NCI-H345 treated with DMSO at 0.1 percent for 48 hours (cell line): ENCODE results near the gene SLC6A9.

Experiments used
- DNase-seq: peaks from one replicate; lab custom pipeline; 2025; ENCODE audit not compliant: unreplicated experiment; lab: John Stamatoyannopoulos, UW

The SLC6A9 gene

GRCh38 chr1:43971336-43971980 is 59.8 kb downstream of the SLC6A9 start:
- no peak for DNase-seq

- DNase-seq, result no peak
Measured at GRCh38 chr1:43970911-43971310, 60.4 kb downstream of the SLC6A9 start.

GRCh38 chr1:43970502-43970901 is 60.8 kb downstream of the SLC6A9 start:
- no peak for DNase-seq

GRCh38 chr1:43969746-43970466 is 61.4 kb downstream of the SLC6A9 start, which contains the start of gene DPH2:
Gene DPH2, plus strand, starts transcription at chr1:43970010. Its CDS starts 166 bp downstream, at chr1:43970176.
- DNase-seq, result peak; percentile 93

GRCh38 chr1:43969416-43969745 is 61.9 kb downstream of the SLC6A9 start:
- DNase-seq, result no peak

GRCh38 chr1:43968348-43968948 is 62.8 kb downstream of the SLC6A9 start:
- DNase-seq, result no peak

- DNase-seq, result no peak
Measured at GRCh38 chr1:43965316-43965715, 65.9 kb downstream of the SLC6A9 start.

- no peak for DNase-seq
Measured at GRCh38 chr1:43963890-43964289, 67.4 kb downstream of the SLC6A9 start.

GRCh38 chr1:43963006-43963405 is 68.3 kb downstream of the SLC6A9 start:
- DNase-seq, result no peak

GRCh38 chr1:43962324-43962723 is 68.9 kb downstream of the SLC6A9 start:
- DNase-seq, result no peak

- no peak for DNase-seq
Measured at GRCh38 chr1:43961692-43962091, 69.6 kb downstream of the SLC6A9 start.

- DNase-seq, result no peak
Measured at GRCh38 chr1:43960798-43961197, 70.5 kb downstream of the SLC6A9 start.

- DNase-seq, result no peak
Measured at GRCh38 chr1:43958351-43959255, 72.7 kb downstream of the SLC6A9 start.

GRCh38 chr1:43957407-43958040 is 73.7 kb downstream of the SLC6A9 start:
- DNase-seq, result no peak

GRCh38 chr1:43956234-43956633 is 75.0 kb downstream of the SLC6A9 start:
- no peak for DNase-seq

- no peak for DNase-seq
Measured at GRCh38 chr1:43954036-43954435, 77.2 kb downstream of the SLC6A9 start.

GRCh38 chr1:43953361-43953760 is 77.9 kb downstream of the SLC6A9 start:
- no peak for DNase-seq

GRCh38 chr1:43952731-43953346 is 78.4 kb downstream of the SLC6A9 start:
- DNase-seq, result no peak

GRCh38 chr1:43951021-43951985 is 80.0 kb downstream of the SLC6A9 start:
- no peak for DNase-seq
